Glutamatergic neuron (in vitro differentiated cells): ENCODE measurements around the gene PLK5. TPM values are rescaled to one million over a fixed set of nuclear protein-coding genes. Genes with fewer than 3 reads are reported as not detected.
A peak's percentile ranks its signal among the peaks of the same experiment; 100 is the strongest.

Experiments used
- DNase-seq: peaks from one replicate; pipeline ENCODE4 v3.0.0; 2022
- H3K27ac Mint-ChIP-seq: one replicate; pipeline ENCODE4 v1.8.0; 2020; ENCODE audit warnings: mild to moderate bottlenecking, mixed read lengths, inconsistent platforms; ENCODE audit not compliant: unreplicated experiment
- H3K27me3 Mint-ChIP-seq: one replicate; pipeline ENCODE4 v1.8.0; 2020; ENCODE audit warnings: mild to moderate bottlenecking, moderate library complexity, mixed read lengths, inconsistent platforms; ENCODE audit not compliant: unreplicated experiment
- H3K36me3 Mint-ChIP-seq: one replicate; pipeline ENCODE4 v1.8.0; 2020; ENCODE audit warnings: mild to moderate bottlenecking, mixed read lengths, inconsistent platforms; ENCODE audit not compliant: unreplicated experiment
- H3K4me1 Mint-ChIP-seq: one replicate; pipeline ENCODE4 v1.8.0; 2020; ENCODE audit warnings: mild to moderate bottlenecking, low read depth, mixed read lengths, inconsistent platforms; ENCODE audit not compliant: unreplicated experiment
- H3K4me3 Mint-ChIP-seq: one replicate; pipeline ENCODE4 v1.8.0; 2020; ENCODE audit warnings: mild to moderate bottlenecking, mixed read lengths, inconsistent platforms; ENCODE audit not compliant: unreplicated experiment
- H3K9me3 Mint-ChIP-seq: one replicate; pipeline ENCODE4 v1.8.0; 2020; ENCODE audit warnings: mild to moderate bottlenecking, moderate library complexity, mixed read lengths, inconsistent platforms; ENCODE audit not compliant: unreplicated experiment
- total RNA-seq: library from RNA; stranded (reverse); fragmentation: NEBNext Ultra II Directional; extraction: Animal tissue kit (Norgen Biotek cat#: 25700); gene quantifications from one replicate; pipeline ENCODE4 v1.2.1, GENCODE V29; 2021; ENCODE audit not compliant: unreplicated experiment
- TF ChIP-seq, protein P1 (sequence below): fragments of 200-600 bp; sonication (generic); IDR thresholded peaks from one replicate; pipeline ENCODE4 v1.5.0; 2021; ENCODE audit not compliant: partially characterized antibody, unreplicated experiment

The PLK5 gene
- total RNA-seq, 1 donor from 2014 or later: 0.69 TPM

DNA sequence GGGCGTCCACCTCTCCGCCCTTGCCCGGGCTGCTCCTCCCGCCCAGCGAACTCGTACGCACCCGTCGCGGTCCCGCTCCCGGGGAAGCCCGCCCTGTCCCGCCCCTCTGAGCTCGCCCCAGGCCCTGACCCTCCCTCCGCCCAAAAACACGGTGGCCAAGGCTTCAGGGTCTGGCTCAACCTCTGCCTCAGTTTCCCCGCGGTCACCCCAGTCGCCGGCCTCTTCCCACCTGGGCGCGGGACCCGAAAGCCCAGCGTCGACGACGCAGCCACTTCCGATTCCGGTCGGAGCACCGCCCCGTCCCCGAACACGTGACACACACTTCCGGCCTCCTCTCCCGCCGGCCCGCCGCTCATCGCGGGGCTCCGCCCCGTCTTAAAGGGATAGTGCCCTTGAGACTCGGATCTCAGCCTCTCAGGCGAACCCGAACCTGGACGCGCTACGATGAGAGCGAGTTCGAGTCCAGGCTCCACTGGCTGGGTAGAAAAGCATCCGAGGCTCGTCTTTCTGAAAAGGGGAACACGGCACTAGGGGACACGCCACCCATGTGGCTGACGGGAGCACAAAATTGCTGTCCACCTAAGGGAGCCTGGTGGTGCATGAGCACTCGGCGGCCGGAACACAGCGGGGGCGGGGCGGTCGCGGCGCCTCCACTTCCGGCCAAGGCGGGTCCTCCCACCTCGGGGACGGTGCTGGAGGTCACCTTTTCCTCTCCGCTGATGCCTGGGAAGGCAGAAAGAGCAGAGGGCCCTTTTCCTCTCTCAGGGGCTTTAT is 44.8 kb upstream of the PLK5 start, which contains the start of gene C19orf25:
Gene C19orf25 (minus strand): TSS at position 282 of the 774 bp plus-strand sequence. CDS start 312 bp downstream, outside the sequence.
- peaks cover 12% of the 10 kb centered on the region for H3K9me3 Mint-ChIP-seq
- peaks cover 2% of the 10 kb centered on the region for H3K4me1 Mint-ChIP-seq
- peak; percentile 94 for DNase-seq
- TF ChIP-seq, protein P1, sequence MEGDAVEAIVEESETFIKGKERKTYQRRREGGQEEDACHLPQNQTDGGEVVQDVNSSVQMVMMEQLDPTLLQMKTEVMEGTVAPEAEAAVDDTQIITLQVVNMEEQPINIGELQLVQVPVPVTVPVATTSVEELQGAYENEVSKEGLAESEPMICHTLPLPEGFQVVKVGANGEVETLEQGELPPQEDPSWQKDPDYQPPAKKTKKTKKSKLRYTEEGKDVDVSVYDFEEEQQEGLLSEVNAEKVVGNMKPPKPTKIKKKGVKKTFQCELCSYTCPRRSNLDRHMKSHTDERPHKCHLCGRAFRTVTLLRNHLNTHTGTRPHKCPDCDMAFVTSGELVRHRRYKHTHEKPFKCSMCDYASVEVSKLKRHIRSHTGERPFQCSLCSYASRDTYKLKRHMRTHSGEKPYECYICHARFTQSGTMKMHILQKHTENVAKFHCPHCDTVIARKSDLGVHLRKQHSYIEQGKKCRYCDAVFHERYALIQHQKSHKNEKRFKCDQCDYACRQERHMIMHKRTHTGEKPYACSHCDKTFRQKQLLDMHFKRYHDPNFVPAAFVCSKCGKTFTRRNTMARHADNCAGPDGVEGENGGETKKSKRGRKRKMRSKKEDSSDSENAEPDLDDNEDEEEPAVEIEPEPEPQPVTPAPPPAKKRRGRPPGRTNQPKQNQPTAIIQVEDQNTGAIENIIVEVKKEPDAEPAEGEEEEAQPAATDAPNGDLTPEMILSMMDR: no peak
- H3K27me3 Mint-ChIP-seq: peaks cover 18% of the 10 kb centered on the region
- H3K4me3 Mint-ChIP-seq: peak within 1 kb of the TSS; percentile 94
- no peaks in the 10 kb centered on the region for H3K36me3 Mint-ChIP-seq
- peak within 1 kb of the TSS; percentile 91 for H3K27ac Mint-ChIP-seq

DNA sequence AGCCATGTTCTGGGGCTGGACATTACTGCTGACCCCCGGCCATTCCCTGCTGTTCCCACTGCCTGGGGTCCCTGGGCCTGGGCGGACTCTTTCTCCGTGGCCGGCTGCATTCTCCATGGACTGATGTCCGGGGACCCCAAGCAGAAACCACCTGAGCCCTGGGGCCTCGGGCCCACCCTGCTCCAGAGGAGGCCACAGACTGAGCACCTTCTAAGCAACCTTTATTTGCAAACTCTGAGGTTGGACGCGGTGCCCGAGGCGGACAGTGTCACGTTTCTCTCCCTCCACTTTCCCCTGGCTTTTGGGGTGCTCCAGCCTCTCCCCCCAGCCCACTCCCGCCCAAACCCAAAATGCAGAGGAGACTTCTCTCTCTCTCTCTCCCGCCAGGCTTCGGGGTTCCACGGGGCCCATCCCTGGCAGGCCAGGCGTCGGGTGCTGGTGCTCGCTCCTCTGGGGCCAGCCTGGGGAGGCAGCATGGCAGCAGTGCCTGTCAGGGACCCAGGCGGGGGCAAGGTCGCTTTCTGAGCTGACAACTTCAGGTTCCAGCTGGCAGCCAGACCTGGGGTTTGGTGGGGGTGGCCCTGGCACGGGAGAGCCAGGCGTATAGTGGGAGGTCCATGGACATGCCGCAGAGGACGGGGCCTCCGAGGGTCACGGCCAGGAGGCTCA is 42.5 kb upstream of the PLK5 start:
- no peak overlapping the region for H3K4me3 Mint-ChIP-seq
- DNase-seq: no peak
- H3K36me3 Mint-ChIP-seq: no peaks in the 10 kb centered on the region
- peaks cover 11% of the 10 kb centered on the region for H3K27me3 Mint-ChIP-seq
- H3K4me1 Mint-ChIP-seq: peaks cover 2% of the 10 kb centered on the region
- no peak overlapping the region for H3K27ac Mint-ChIP-seq
- TF ChIP-seq, protein P1: no peak
- H3K9me3 Mint-ChIP-seq: peaks cover 10% of the 10 kb centered on the region

DNA sequence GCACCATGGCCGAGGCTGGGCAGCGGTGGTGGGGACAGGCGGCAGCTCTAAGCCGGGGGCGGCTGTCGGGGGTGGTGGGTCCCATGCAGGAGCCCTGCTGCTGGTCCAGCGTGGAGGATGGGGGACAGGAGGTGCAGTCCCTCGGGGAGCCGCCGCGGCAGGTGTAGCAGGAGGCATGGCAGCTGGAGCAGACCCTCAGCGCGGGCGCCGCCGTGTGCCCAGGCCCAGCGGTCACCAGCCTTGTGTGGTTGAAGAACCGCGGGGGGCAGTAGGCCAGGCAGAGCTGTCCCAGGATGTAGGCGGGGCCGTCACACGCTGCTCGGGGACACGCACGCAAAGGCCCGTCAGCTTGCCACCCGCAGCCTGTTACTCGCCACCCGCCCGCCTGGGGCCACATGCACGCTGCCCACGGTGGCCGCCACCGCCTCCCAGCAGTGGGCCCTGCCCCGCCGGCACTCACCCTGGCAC is 42.0 kb upstream of the PLK5 start:
- Mint-ChIP-seq H3K4me3 (no peak overlapping the region), H3K36me3 (no peaks in the 10 kb centered on the region), H3K9me3 (peaks cover 10% of the 10 kb centered on the region), H3K4me1 (peaks cover 2% of the 10 kb centered on the region), H3K27ac (no peak overlapping the region), H3K27me3 (peaks cover 11% of the 10 kb centered on the region)
- TF ChIP-seq, protein P1: no peak
- no peak for DNase-seq

DNA sequence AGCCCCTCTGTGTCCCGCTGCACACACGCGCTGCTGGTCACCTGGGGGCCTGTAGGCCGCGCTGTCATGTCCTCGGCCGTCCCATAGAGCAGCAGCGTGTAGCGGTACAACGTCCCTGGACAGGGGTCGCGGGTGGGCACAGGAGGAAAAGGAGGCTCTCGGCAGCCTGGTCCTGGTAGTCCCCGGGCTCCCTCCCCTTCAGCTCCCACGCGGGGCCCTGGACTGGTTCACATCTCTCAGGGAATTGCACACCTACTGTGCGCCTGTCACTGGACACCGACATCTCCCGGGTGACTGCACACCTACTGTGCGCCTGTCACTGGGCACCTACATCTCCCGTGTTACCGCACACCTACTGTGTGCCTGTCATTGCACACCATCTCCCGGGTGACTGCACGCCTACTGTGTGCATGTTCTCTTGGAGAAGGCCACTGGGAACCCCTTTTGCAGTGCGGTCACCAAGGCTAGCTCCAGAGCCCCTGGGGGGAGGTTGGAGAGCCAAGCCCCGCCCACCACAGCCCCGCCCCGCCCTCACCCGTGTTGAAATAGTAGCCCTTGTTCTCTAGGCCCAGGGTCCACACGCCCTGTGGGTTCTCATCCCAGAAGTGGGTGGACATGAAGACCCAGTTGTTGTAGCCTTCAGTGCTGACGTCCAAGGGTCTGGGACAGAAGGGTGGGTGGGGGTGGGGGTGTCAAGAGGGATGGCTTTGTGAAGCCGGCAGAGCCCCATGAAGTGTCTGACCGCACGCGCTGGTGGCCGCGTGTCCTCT is 41.3 kb upstream of the PLK5 start:
- peaks cover 2% of the 10 kb centered on the region for H3K4me1 Mint-ChIP-seq
- DNase-seq: no peak
- no peak overlapping the region for H3K4me3 Mint-ChIP-seq
- H3K9me3 Mint-ChIP-seq: peaks cover 10% of the 10 kb centered on the region
- H3K27me3 Mint-ChIP-seq: peaks cover 7% of the 10 kb centered on the region
- TF ChIP-seq, protein P1: no peak
- H3K36me3 Mint-ChIP-seq: no peaks in the 10 kb centered on the region
- no peak overlapping the region for H3K27ac Mint-ChIP-seq
